ENCODE data around the gene ATXN2. TPM values are rescaled to one million over a fixed set of nuclear protein-coding genes. Genes with fewer than 3 reads are reported as not detected.
"Not testable (repeated sequence)": the region's sequence is repeated elsewhere in the genome, so short reads cannot be mapped to it uniquely, and the experiment has no call there.

ATXN2 gene
- total and polyA plus RNA-seq, 9 of the 15 experiments (the other 6 are each of a cell fraction or from before 2014, with no cell fraction given), result 16.8 to 67.8 (median 29.3) TPM

- TF ChIP-seq ZBTB33 (CRISPR knock-in tag; IDR thresholded peaks at IDR 0.05) (no peak), BCL6 (CRISPR knock-in tag; IDR thresholded peaks at IDR 0.05) (no peak), KAT2B (IDR thresholded peaks at IDR 0.05; ENCODE audit: low read depth, low read length) (no peak), ZNF699 (CRISPR knock-in tag; IDR thresholded peaks at IDR 0.05; ENCODE audit: insufficient replicate concordance) (no peak), IFI16 (CRISPR knock-in tag; IDR thresholded peaks at IDR 0.05) (no peak), GTF2B (IDR thresholded peaks at IDR 0.05; ENCODE audit: extremely low read depth, insufficient read length) (no peak)
Observed at GRCh38 chr12:111494676-111495075, 104.4 kb downstream of the ATXN2 start (continued).

- in situ Hi-C loops (cut with MboI); intact Hi-C loops (cut with micrococcal nuclease); H3K9me1 ChIP-seq (ENCODE audit: control insufficient read depth, insufficient read depth, low read length); H3K4me3 ChIP-seq; H3K27ac ChIP-seq (ENCODE audit: extremely low read depth, low read depth, low read length); H3K4me1 ChIP-seq (replicated peaks in 1 of 2; ENCODE audit: control insufficient read depth in 2 of 2, insufficient read depth in 2 of 2, low read length in 2 of 2); H3K9me3 ChIP-seq (replicated peaks; ENCODE audit: control insufficient read depth, insufficient read depth, low read depth, low read length); FAIRE-seq; H3K9ac ChIP-seq (ENCODE audit: insufficient read depth in 1 of 2, low read depth in 2 of 2, low read length in 2 of 2); H2AFZ ChIP-seq (ENCODE audit: low read depth, low read length); ATAC-seq; H3K79me2 ChIP-seq (ENCODE audit: control insufficient read depth, insufficient read depth, low read length); H3K27me3 ChIP-seq (ENCODE audit: control insufficient read depth in 2 of 2, insufficient read depth in 2 of 2, low read length in 2 of 2); H4K20me1 ChIP-seq (replicated peaks; ENCODE audit: control insufficient read depth, insufficient read depth, low read length); DNase-seq (ENCODE audit: extremely low read depth in 1 of 4, low spot score in 3 of 4); BruUV-seq (replicated peaks); H3K4me2 ChIP-seq (ENCODE audit: insufficient read depth, low read length); CTCF ChIA-PET (ENCODE audit: low intra/inter-chr PET ratio): not testable (repeated sequence)
- WGBS (ENCODE audit: insufficient coverage, low coverage, missing lambda C conversion rate), result 97% methylated on average over 7 of the region's 7 CpGs
- peaks cover 82% of the 10 kb centered on the region for H3K36me3 ChIP-seq (ENCODE audit: control insufficient read depth, insufficient read depth, low read length)
- POLR2A ChIA-PET, result interaction anchor here (0.7 kb wide), 1 partner anchor 9 kb away, joined by 3 read pairs; no protein-coding TSS in a partner anchor
Observed at GRCh38 chr12:111492979-111493378, 106.1 kb downstream of the ATXN2 start.

All from K562 (cell line).